K562 (cell line): ENCODE results near the gene TOGARAM2. TPM values are rescaled to one million over a fixed set of nuclear protein-coding genes. Genes with fewer than 3 reads are reported as not detected.

ENCODE experiments used
- ARID3A ChIP-seq: IDR thresholded peaks from 2 replicates; pipeline ENCODE4 v1.6.1; 2012; ENCODE audit warnings: low read depth, low read length, improper control_type of control experiment, borderline replicate concordance
- CBFB ChIP-seq: sonication (generic); formaldehyde crosslinking; IDR thresholded peaks from 2 replicates; pipeline ENCODE4 v1.4.0; 2020; ENCODE audit warnings: mild to moderate bottlenecking, missing genetic modification reagents
- CREB3 ChIP-seq: fragments of 450-650 bp; conservative IDR thresholded peaks from 2 replicates; pipeline ENCODE4 v1.6.1; 2016; ENCODE audit warnings: missing genetic modification characterization, low read depth, mild to moderate bottlenecking, missing compliant biosample characterization, moderate library complexity
- NCOA6 ChIP-seq: fragments of 450-650 bp; IDR thresholded peaks from 2 replicates; pipeline ENCODE4 v1.6.1; 2017; ENCODE audit warnings: mild to moderate bottlenecking
- RB1 ChIP-seq: fragments of 450-650 bp; IDR thresholded peaks from 2 replicates; pipeline ENCODE4 v1.6.1; 2017; ENCODE audit warnings: low read depth, mild to moderate bottlenecking
- STAG1 ChIP-seq: sonication (generic); formaldehyde crosslinking; IDR thresholded peaks from 2 replicates; pipeline ENCODE4 v1.5.0; 2020; ENCODE audit warnings: missing genetic modification reagents, borderline replicate concordance
- TCF15 ChIP-seq: fragments of 250-450 bp; sonication (Bioruptor Pico); IDR thresholded peaks from 2 replicates; pipeline ENCODE4 v1.8.0; 2022; ENCODE audit warnings: moderate library complexity, mild to moderate bottlenecking, inconsistent platforms
- TFAM ChIP-seq: fragments of 250-450 bp; sonication (Bioruptor Pico); conservative IDR thresholded peaks from 2 replicates; pipeline ENCODE4 v1.5.0; 2021; ENCODE audit warnings: mild to moderate bottlenecking, moderate library complexity
- ZNF830 ChIP-seq: fragments of 250-450 bp; sonication (Bioruptor Pico); IDR thresholded peaks from 2 replicates; pipeline ENCODE4 v1.5.0; 2021; ENCODE audit warnings: mild to moderate bottlenecking
- polyA plus RNA-seq, 8 experiments: library from polyadenylated mRNA; depleted of rRNA in 4 of 8; stranded (reverse) in 5 of 8; unstranded in 3 of 8; fragments of >200 nt; fragmentation: Nextera tagmentation in 2 of 8; fragmentation: Illumina TruSeq in 1 of 8; extraction: Ambion mirVana in 2 of 8; extraction: Trizol in 1 of 8; gene quantifications; 2 replicates each; pipeline versions ENCODE4 v1.2.1 to v1.2.3, GENCODE V29; 2011 to 2014; ENCODE audit warnings: inconsistent platforms in 1 of 8, missing spikeins in 1 of 8
- total RNA-seq, 7 experiments: library from RNA; depleted of rRNA in 6 of 7; stranded (reverse); fragments of >200 nt in 6 of 7; fragmentation: Illumina TruSeq in 2 of 7; extraction: Trizol in 2 of 7; gene quantifications; 2 replicates each; pipeline versions ENCODE4 v1.2.1 to v1.2.3, GENCODE V29; 2011 to 2021; ENCODE audit warnings: low replicate concordance in 1 of 7

The TOGARAM2 gene
- total and polyA plus RNA-seq, 9 of the 15 experiments (the other 6 are each of a cell fraction or from before 2014, with no cell fraction given): not detected

GRCh38 chr2:29063056-29063455, 82.0 kb downstream of the TOGARAM2 start (continued):
- TF ChIP-seq ZNF830 (CRISPR knock-in tag) (no peak), TCF15 (CRISPR knock-in tag) (no peak), ARID3A (no peak), NCOA6 (no peak), TFAM (CRISPR knock-in tag) (no peak), CBFB (CRISPR knock-in tag) (no peak), STAG1 (CRISPR knock-in tag) (no peak), CREB3 (tag) (no peak), RB1 (no peak)
